RWPE2 (cell line): Measurements from ENCODE around the gene GNE.

Experiments used
- ATAC-seq: fragments of 200-7000 bp; cut with Tn5 transposase; 3 replicates; pipeline ENCODE4 v1.9.1; 2021; ENCODE audit warnings: low read depth
- DNase-seq: peaks from one replicate; pipeline ENCODE4 v3.0.0-alpha.2; 2020; ENCODE audit warnings: low spot score
- H3K27ac ChIP-seq: fragments of 450-650 bp; 2 replicates; pipeline ENCODE4 v1.5.1; 2017; ENCODE audit warnings: mild to moderate bottlenecking; ENCODE audit not compliant: poor library complexity, severe bottlenecking
- H3K27me3 ChIP-seq: fragments of 250-450 bp; sonication (Bioruptor Pico); 2 replicates; pipeline ENCODE4 v1.5.1; 2021; ENCODE audit warnings: mild to moderate bottlenecking, moderate library complexity; ENCODE audit not compliant: insufficient read depth, poor library complexity, severe bottlenecking
- H3K36me3 ChIP-seq: fragments of 250-450 bp; sonication (Bioruptor Pico); 2 replicates; pipeline ENCODE4 v1.5.1; 2020; ENCODE audit warnings: low read depth, mild to moderate bottlenecking, moderate library complexity
- H3K4me1 ChIP-seq: fragments of 250-450 bp; sonication (Bioruptor Pico); 2 replicates; pipeline ENCODE4 v1.5.1; 2021; ENCODE audit warnings: mild to moderate bottlenecking, moderate library complexity; ENCODE audit not compliant: insufficient read depth, poor library complexity, severe bottlenecking
- H3K4me3 ChIP-seq: fragments of 250-450 bp; sonication (Bioruptor Pico); 2 replicates; pipeline ENCODE4 v1.5.1; 2021; ENCODE audit warnings: mild to moderate bottlenecking, moderate library complexity; ENCODE audit not compliant: severe bottlenecking
- H3K9me3 ChIP-seq: fragments of 250-450 bp; sonication (Bioruptor Pico); 2 replicates; pipeline ENCODE4 v1.5.1; 2021; ENCODE audit warnings: mild to moderate bottlenecking, moderate library complexity; ENCODE audit not compliant: severe bottlenecking
- TF ChIP-seq, protein P1 (sequence below): fragments of 450-650 bp; IDR thresholded peaks from one replicate; pipeline ENCODE4 v1.5.1; 2017; ENCODE audit warnings: mild to moderate bottlenecking, moderate library complexity; ENCODE audit not compliant: poor library complexity, severe bottlenecking

Gene GNE

DNA sequence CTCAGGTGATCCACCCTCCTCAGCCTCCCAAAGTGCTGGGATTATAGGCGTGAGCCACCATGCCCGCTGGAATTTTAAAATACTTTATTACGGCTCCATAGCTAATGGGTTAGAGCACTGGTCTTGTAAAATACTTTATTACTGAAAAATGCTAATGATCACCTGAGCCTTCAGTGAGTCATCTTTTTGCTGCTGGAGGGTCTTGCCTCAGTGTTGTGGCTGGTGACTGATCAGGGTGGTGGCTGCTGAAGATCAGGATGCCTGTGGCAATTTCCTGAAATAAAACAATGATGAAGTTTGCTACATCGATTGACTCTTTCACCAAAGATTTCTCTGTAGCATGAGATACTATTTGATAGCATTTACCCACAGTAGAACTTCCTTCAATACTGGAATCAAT, 26.0 kb upstream of the GNE start:
- Histone ChIP-seq H3K36me3 (no peaks in the 10 kb centered on the region), H3K4me3 (no peak overlapping the region), H3K9me3 (no peaks in the 10 kb centered on the region), H3K4me1 (peaks cover 7% of the 10 kb centered on the region), H3K27ac (no peak overlapping the region), H3K27me3 (no peaks in the 10 kb centered on the region)
- TF ChIP-seq, protein P1, sequence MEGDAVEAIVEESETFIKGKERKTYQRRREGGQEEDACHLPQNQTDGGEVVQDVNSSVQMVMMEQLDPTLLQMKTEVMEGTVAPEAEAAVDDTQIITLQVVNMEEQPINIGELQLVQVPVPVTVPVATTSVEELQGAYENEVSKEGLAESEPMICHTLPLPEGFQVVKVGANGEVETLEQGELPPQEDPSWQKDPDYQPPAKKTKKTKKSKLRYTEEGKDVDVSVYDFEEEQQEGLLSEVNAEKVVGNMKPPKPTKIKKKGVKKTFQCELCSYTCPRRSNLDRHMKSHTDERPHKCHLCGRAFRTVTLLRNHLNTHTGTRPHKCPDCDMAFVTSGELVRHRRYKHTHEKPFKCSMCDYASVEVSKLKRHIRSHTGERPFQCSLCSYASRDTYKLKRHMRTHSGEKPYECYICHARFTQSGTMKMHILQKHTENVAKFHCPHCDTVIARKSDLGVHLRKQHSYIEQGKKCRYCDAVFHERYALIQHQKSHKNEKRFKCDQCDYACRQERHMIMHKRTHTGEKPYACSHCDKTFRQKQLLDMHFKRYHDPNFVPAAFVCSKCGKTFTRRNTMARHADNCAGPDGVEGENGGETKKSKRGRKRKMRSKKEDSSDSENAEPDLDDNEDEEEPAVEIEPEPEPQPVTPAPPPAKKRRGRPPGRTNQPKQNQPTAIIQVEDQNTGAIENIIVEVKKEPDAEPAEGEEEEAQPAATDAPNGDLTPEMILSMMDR: no peak
- ATAC-seq (peak; percentile 61; the same call in 2 of the 3 replicates), DNase-seq (no peak)

DNA sequence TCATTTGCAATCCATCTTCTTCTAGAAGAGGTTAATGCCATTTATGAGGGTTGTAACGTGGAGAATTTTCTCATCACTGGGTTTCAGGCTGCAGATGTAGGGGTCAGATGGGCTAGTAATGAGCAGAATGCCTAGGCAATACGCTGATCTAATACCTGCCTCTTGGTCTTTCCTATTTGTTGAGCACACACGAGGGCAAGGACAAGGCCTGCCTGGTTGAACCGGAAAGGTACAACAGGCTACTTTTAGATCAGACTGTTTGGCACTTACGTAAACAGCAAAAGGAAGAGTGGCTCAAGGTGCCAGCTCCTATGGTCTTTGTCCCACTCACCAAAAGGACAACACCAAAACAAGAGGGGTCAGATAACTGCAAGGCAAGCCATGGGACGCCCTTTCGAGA, 24.0 kb upstream of the GNE start:
- Histone ChIP-seq H3K36me3 (no peaks in the 10 kb centered on the region), H3K27me3 (no peaks in the 10 kb centered on the region), H3K4me3 (no peak overlapping the region), H3K4me1 (peaks cover 7% of the 10 kb centered on the region), H3K9me3 (no peaks in the 10 kb centered on the region), H3K27ac (no peak overlapping the region)
- ATAC-seq: no peak
- TF ChIP-seq, protein P1: no peak
- DNase-seq: no peak

DNA sequence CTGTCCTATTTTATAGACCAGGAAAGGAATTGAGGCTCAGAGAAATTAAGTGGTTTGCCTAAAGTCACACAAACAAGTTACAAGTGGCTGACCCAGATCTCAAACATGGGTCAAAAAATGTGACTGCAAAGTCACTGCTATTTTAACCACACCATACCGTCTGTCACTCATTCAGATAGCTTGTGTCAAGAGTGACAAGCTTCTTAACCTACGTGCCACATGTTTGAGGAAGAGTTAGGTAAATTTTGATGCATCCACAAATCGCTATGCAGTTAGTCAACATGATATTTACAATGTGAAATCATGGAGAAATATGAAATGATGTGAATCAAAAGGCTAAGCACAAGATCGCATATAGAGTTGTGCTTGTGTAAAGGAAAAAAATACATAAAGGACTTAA, 22.7 kb upstream of the GNE start:
- H3K9me3 ChIP-seq: no peaks in the 10 kb centered on the region
- H3K36me3 ChIP-seq: no peaks in the 10 kb centered on the region
- TF ChIP-seq, protein P1: no peak
- no peak overlapping the region for H3K4me3 ChIP-seq
- H3K27me3 ChIP-seq: no peaks in the 10 kb centered on the region
- H3K27ac ChIP-seq: no peak overlapping the region
- ATAC-seq: no peak
- H3K4me1 ChIP-seq: peaks cover 7% of the 10 kb centered on the region
- DNase-seq: no peak

GRCh38 chr9:36278243-36278642, 20.0 kb upstream of the GNE start:
- DNase-seq (no peak), ATAC-seq (no peak)
- no peaks in the 10 kb centered on the region for H3K4me1 ChIP-seq
- no peaks in the 10 kb centered on the region for H3K36me3 ChIP-seq
- H3K27ac ChIP-seq: no peak overlapping the region
- H3K27me3 ChIP-seq: no peaks in the 10 kb centered on the region
- no peak overlapping the region for H3K4me3 ChIP-seq
- no peaks in the 10 kb centered on the region for H3K9me3 ChIP-seq
- TF ChIP-seq, protein P1: no peak

GRCh38 chr9:36276781-36277181, 18.5 kb upstream of the GNE start:
- H3K9me3 ChIP-seq: no peaks in the 10 kb centered on the region
- H3K27me3 ChIP-seq: no peaks in the 10 kb centered on the region
- TF ChIP-seq, protein P1: no peak
- no peak overlapping the region for H3K4me3 ChIP-seq
- no peaks in the 10 kb centered on the region for H3K36me3 ChIP-seq
- DNase-seq (no peak), ATAC-seq (peak; percentile 31; the same call in 1 of the 3 replicates)
- no peak overlapping the region for H3K27ac ChIP-seq
- no peaks in the 10 kb centered on the region for H3K4me1 ChIP-seq
